GM23248 (cell line): ENCODE data around the gene STX1B. TPM values are rescaled to one million over a fixed set of nuclear protein-coding genes. Genes with fewer than 3 reads are reported as not detected.

Experiments used
- DNase-seq: peaks from one replicate; pipeline ENCODE4 v3.0.0-alpha.2; 2015
- H2AFZ ChIP-seq: fragments of 200-600 bp; sonication (generic); 2 replicates; pipeline ENCODE4 v1.6.1; 2016; ENCODE audit warnings: antibody characterized with exemption
- H3F3A ChIP-seq: fragments of 200-600 bp; sonication (generic); 2 replicates; pipeline ENCODE4 v1.6.1; 2016; ENCODE audit warnings: mild to moderate bottlenecking, antibody characterized with exemption, mixed run types; ENCODE audit not compliant: insufficient read depth
- H3K27ac ChIP-seq: fragments of 200-600 bp; sonication (generic); 2 replicates; pipeline ENCODE4 v1.5.1; 2016; ENCODE audit warnings: mild to moderate bottlenecking
- H3K27me3 ChIP-seq: fragments of 200-600 bp; sonication (generic); replicated peaks from 2 replicates; pipeline ENCODE4 v1.6.1; 2016; ENCODE audit warnings: mild to moderate bottlenecking; ENCODE audit not compliant: insufficient read depth
- H3K36me3 ChIP-seq: fragments of 200-600 bp; sonication (generic); 2 replicates; pipeline ENCODE4 v1.6.1; 2016; ENCODE audit warnings: low read depth, mild to moderate bottlenecking
- H3K4me1 ChIP-seq: fragments of 200-600 bp; sonication (generic); 2 replicates; pipeline ENCODE4 v1.6.1; 2016; ENCODE audit warnings: mild to moderate bottlenecking; ENCODE audit not compliant: insufficient read depth
- H3K4me2 ChIP-seq: fragments of 200-600 bp; sonication (generic); one replicate; pipeline ENCODE4 v1.6.1; 2016; ENCODE audit warnings: mild to moderate bottlenecking; ENCODE audit not compliant: unreplicated experiment
- H3K4me3 ChIP-seq: fragments of 200-600 bp; sonication (generic); 2 replicates; pipeline ENCODE4 v1.5.1; 2016; ENCODE audit warnings: mild to moderate bottlenecking
- H3K79me2 ChIP-seq: fragments of 200-600 bp; sonication (generic); 2 replicates; pipeline ENCODE4 v1.6.1; 2016; ENCODE audit warnings: mild to moderate bottlenecking; ENCODE audit not compliant: insufficient read depth
- H3K9ac ChIP-seq: fragments of 200-600 bp; sonication (generic); 2 replicates; pipeline ENCODE4 v1.6.1; 2016; ENCODE audit warnings: mild to moderate bottlenecking
- H3K9me2 ChIP-seq: fragments of 200-600 bp; sonication (generic); 2 replicates; pipeline ENCODE4 v1.6.1; 2016; ENCODE audit warnings: mixed run types, mild to moderate bottlenecking, moderate library complexity; ENCODE audit not compliant: insufficient read depth
- H3K9me3 ChIP-seq: fragments of 200-600 bp; sonication (generic); one replicate; pipeline ENCODE4 v1.6.1; 2017; ENCODE audit warnings: low read depth
- H4K20me1 ChIP-seq: fragments of 200-600 bp; sonication (generic); 2 replicates; pipeline ENCODE4 v1.6.0; 2016; ENCODE audit not compliant: insufficient read depth
- EZH2 ChIP-seq: fragments of 200-600 bp; sonication (generic); IDR thresholded peaks from 2 replicates; pipeline ENCODE4 v1.6.1; 2018; ENCODE audit warnings: antibody characterized with exemption, mild to moderate bottlenecking; ENCODE audit not compliant: insufficient read depth, poor library complexity, severe bottlenecking
- EZH2phosphoT487 ChIP-seq: fragments of 200-600 bp; sonication (generic); IDR thresholded peaks from 2 replicates; pipeline ENCODE4 v1.6.1; 2018; ENCODE audit warnings: antibody characterized with exemption, moderate library complexity, mild to moderate bottlenecking, low read depth; ENCODE audit not compliant: insufficient read depth
- WGBS, 2 experiments: methylation state at CpG; one replicate each; pipeline ENCODE4 v1.1.6; 2015 to 2017; ENCODE audit warnings: low lambda C conversion rate in 2 of 2, low coverage in 1 of 2; ENCODE audit errors: missing lambda C conversion rate in 2 of 2; 5-methylcytosine and 5-hydroxymethylcytosine counted together
- in situ Hi-C: fragments of 300-500 bp; cut with MboI; formaldehyde crosslinking; loops from 2 replicates; pipeline ENCODE4 v1.15.0; 2020
- polyA plus RNA-seq: library from polyadenylated mRNA; unstranded; fragments of >200 nt; fragmentation: Nextera tagmentation; extraction: Ambion mirVana; gene quantifications from 2 replicates; pipeline ENCODE4 v1.2.1, GENCODE V29; 2016
- total RNA-seq: library from RNA; depleted of rRNA; stranded (reverse); fragments of >200 nt; shearing (Covaris generic); gene quantifications from 2 replicates; pipeline ENCODE4 v1.2.3, GENCODE V29; 2014

STX1B gene
- total and polyA plus RNA-seq, 2 experiments from 2014 or later, result 0.23 to 2.3 TPM

DNA sequence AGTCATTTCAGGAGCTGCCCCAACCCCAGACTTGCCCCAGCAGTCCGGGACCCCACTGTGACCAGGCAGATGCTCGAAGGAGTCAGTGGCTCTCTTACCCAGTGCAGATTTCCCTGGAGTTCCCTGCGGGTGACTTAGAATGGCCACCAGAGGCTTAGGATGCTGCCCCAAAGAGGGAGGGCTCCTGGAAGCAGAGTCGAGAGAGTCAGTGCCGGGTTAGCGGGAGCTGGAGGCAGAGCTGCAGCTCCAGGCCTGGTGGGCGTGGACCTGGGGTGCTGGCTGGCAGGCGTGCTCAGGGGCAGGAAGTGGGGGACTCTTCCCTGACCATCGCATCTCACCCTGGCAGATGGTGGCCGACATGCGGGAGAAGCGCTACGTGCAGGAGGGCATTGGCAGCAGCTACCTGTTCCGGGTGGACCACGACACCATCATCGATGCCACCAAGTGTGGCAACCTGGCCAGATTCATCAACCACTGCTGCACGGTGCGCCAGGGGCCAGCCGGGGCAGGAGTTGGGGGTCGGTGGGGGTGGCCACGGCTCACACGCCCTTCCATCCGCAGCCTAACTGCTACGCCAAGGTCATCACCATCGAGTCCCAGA is 27.0 kb downstream of the STX1B start:
- H3K27ac ChIP-seq, result peak overlapping the region; percentile 80
- WGBS, 2 experiments, result 79 to 80% methylated on average over 24 to 25 of the region's 25 CpGs
- H3K9ac ChIP-seq, result peak overlapping the region; percentile 61
- no peaks in the 10 kb centered on the region for H3K9me2 ChIP-seq
- no peaks in the 10 kb centered on the region for H3K9me3 ChIP-seq
- no peak overlapping the region for H2AFZ ChIP-seq
- H3K4me2 ChIP-seq, result peak overlapping the region; percentile 41
- TF ChIP-seq EZH2 (no peak), EZH2phosphoT487 (no peak)
- no peaks in the 10 kb centered on the region for H3K27me3 ChIP-seq
- no peak overlapping the region for H3K4me3 ChIP-seq
- H3F3A ChIP-seq, result peaks cover 13% of the 10 kb centered on the region
- H3K4me1 ChIP-seq, result peaks cover 19% of the 10 kb centered on the region
- peak; percentile 34 for DNase-seq
- H4K20me1 ChIP-seq, result no peaks in the 10 kb centered on the region
- H3K79me2 ChIP-seq, result no peaks in the 10 kb centered on the region
- in situ Hi-C loops, result loop anchor here (25.0 kb wide), 1 partner anchor 454 kb away; the partner anchor contains the start of genes COX6A2 and ZNF843
- 0 out of 2 replicates have a peak, but pooled peaks cover 3% of the 10 kb centered on the region for H3K36me3 ChIP-seq

DNA sequence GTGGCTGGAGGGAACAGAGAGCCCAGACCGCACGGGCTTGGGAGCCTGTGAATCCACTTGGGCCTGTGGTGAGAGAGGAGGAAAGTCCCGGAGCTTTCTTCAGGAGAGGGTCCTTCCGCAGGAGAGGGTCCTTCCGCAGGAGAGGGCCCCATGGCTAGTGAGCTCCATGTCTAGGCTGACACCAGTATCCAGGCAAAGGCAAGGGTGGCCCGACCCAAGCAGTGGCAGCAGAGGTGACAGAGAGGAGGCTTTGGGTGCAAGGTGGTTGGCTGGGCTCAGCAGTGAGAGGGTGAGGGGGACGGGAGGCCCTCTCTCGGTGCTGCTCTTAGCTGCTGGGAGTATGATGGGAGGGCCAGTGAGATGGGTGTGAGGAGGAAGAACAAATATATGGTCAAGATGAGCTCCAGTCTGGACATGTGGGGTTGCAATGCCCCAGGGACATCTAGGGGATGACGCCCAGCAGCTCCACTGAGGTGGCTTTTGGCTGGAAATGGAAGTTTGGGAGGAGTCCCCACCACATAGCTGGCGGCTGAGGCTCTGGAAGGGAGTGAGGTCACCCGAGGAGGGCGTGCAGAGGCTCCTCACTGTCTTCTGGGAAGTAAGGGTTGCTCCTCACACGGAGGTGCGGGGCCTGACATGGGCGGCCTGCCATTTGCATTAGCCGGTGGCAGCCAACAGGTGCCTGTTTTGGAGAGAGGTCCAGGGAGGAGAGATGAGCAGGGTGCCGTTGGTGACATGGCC is 27.7 kb downstream of the STX1B start:
- TF ChIP-seq EZH2 (no peak), EZH2phosphoT487 (no peak)
- Histone ChIP-seq H3K9me3 (no peaks in the 10 kb centered on the region), H2AFZ (no peak overlapping the region), H4K20me1 (no peaks in the 10 kb centered on the region), H3K4me3 (no peak overlapping the region), H3K4me1 (peaks cover 19% of the 10 kb centered on the region), H3K27ac (peak overlapping the region; percentile 80), H3K4me2 (peak overlapping the region; percentile 41), H3K27me3 (no peaks in the 10 kb centered on the region), H3K36me3 (0 out of 2 replicates have a peak, but pooled peaks cover 3% of the 10 kb centered on the region), H3K79me2 (no peaks in the 10 kb centered on the region), H3K9ac (peak overlapping the region; percentile 61), H3K9me2 (no peaks in the 10 kb centered on the region), H3F3A (peaks cover 13% of the 10 kb centered on the region)
- in situ Hi-C loops, result loop anchor here (25.0 kb wide), 1 partner anchor 455 kb away; the partner anchor contains the start of genes COX6A2 and ZNF843
- peak; percentile 97 for DNase-seq
- 36 to 44% methylated on average over 15 to 17 of the region's 17 CpGs for WGBS, 2 experiments

DNA sequence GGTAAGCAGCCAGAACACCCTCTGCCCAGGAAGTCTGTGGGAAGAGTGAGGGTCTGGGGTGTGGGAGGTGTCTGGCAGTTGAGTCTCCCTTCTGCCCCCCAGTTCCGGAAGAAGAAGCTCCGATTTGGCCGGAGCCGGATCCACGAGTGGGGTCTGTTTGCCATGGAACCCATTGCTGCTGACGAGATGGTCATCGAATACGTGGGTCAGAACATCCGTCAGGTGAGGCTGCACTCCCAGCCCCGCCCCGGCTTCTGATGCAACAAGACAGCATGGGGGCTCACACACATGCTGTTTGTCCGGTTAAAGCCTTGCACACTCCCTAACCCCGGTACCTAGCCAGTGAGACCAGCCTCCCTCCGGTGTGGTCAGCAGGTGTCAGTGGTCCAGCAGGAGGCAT is 29.5 kb downstream of the STX1B start:
- H3K79me2 ChIP-seq, result no peaks in the 10 kb centered on the region; the same call in 1 of the 2 replicates
- no peak overlapping the region for H2AFZ ChIP-seq
- H3K27ac ChIP-seq, result no peak overlapping the region
- H3K9me2 ChIP-seq, result no peaks in the 10 kb centered on the region
- no peaks in the 10 kb centered on the region for H3K9me3 ChIP-seq
- no peak overlapping the region for H3K4me3 ChIP-seq
- H3K36me3 ChIP-seq, result 0 out of 2 replicates have a peak, but pooled peaks cover 3% of the 10 kb centered on the region
- no peak for TF ChIP-seq EZH2
- no peak for TF ChIP-seq EZH2phosphoT487
- H3K4me2 ChIP-seq, result no peak overlapping the region
- no peak for DNase-seq
- in situ Hi-C loops, result loop anchor here (25.0 kb wide), 1 partner anchor 456 kb away; the partner anchor contains the start of genes COX6A2 and ZNF843
- H3K9ac ChIP-seq, result no peak overlapping the region
- no peaks in the 10 kb centered on the region for H3K27me3 ChIP-seq
- 95 to 96% methylated on average over 9 to 14 of the region's 14 CpGs for WGBS, 2 experiments
- no peaks in the 10 kb centered on the region for H4K20me1 ChIP-seq
- peaks cover 13% of the 10 kb centered on the region for H3F3A ChIP-seq
- peaks cover 18% of the 10 kb centered on the region for H3K4me1 ChIP-seq

DNA sequence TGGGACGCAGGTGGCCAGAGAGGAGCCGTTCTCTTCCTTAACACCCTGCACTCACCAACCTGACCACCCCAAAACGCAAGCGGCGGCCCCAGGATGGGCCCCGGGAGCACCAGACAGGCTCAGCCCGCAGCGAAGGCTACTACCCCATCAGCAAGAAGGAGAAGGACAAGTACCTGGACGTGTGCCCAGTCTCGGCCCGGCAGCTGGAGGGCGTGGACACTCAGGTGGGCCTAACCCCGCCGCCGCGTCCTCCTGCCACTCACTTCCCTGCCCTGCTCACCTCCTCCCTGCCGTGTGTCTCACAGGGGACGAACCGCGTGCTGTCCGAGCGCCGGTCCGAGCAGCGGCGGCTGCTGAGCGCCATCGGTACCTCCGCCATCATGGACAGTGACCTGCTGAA is 30.0 kb downstream of the STX1B start:
- in situ Hi-C loops, result loop anchor here (25.0 kb wide), 1 partner anchor 457 kb away; the partner anchor contains the start of genes COX6A2 and ZNF843
- no peaks in the 10 kb centered on the region for H3K9me2 ChIP-seq

More for the DNA sequence above, 30.0 kb downstream of the STX1B start:
- Histone ChIP-seq H3K4me1 (peaks cover 13% of the 10 kb centered on the region), H3F3A (peaks cover 13% of the 10 kb centered on the region), H3K4me3 (no peak overlapping the region), H3K9me3 (no peaks in the 10 kb centered on the region), H3K36me3 (0 out of 2 replicates have a peak, but pooled peaks cover 3% of the 10 kb centered on the region), H4K20me1 (no peaks in the 10 kb centered on the region), H3K27me3 (no peaks in the 10 kb centered on the region), H3K9ac (no peak overlapping the region), H3K4me2 (no peak overlapping the region), H3K79me2 (no peaks in the 10 kb centered on the region; the same call in 1 of the 2 replicates), H2AFZ (no peak overlapping the region), H3K27ac (no peak overlapping the region)
- WGBS, 2 experiments, result 92 to 93% methylated on average over 29 of the region's 29 CpGs
- no peak for DNase-seq
- TF ChIP-seq EZH2 (no peak), EZH2phosphoT487 (no peak)
